Thymus (tissue), 11 donors: ENCODE results near the gene GFPT2. TPM values are rescaled to one million over a fixed set of nuclear protein-coding genes. Genes with fewer than 3 reads are reported as not detected.

ENCODE experiments used
- DNase-seq, 9 donors: peaks; one replicate each; pipeline ENCODE4 v3.0.0-alpha.2; 2013; ENCODE audit warnings: low spot score in 9 of 9, low read depth in 6 of 9, missing footprints in 1 of 9
- H3K27ac ChIP-seq, 2 donors: one replicate each; pipeline ENCODE4 v1.5.1; 2013; ENCODE audit warnings: control low read depth in 1 of 2, low read depth in 1 of 2, low read length in 1 of 2, mild to moderate bottlenecking in 1 of 2, moderate library complexity in 1 of 2
- H3K27me3 ChIP-seq, 2 donors: one replicate each; pipeline ENCODE4 v1.5.1; 2013; ENCODE audit warnings: low read length in 1 of 2; ENCODE audit not compliant: control insufficient read depth in 2 of 2, insufficient read depth in 1 of 2
- H3K36me3 ChIP-seq, 2 donors: one replicate each; pipeline ENCODE4 v1.5.1; 2013; ENCODE audit warnings: low read length in 1 of 2, mild to moderate bottlenecking in 1 of 2, moderate library complexity in 1 of 2; ENCODE audit not compliant: control insufficient read depth in 2 of 2, insufficient read depth in 2 of 2
- H3K4me1 ChIP-seq, 2 donors: one replicate each; pipeline ENCODE4 v1.5.1; 2013; ENCODE audit warnings: low read length in 2 of 2; ENCODE audit not compliant: control insufficient read depth in 2 of 2, insufficient read depth in 2 of 2
- H3K4me3 ChIP-seq, 2 donors: one replicate each; pipeline ENCODE4 v1.5.1; 2013; ENCODE audit warnings: low read length in 2 of 2, control low read depth in 1 of 2, mild to moderate bottlenecking in 1 of 2
- H3K9me3 ChIP-seq, 2 donors: one replicate each; pipeline ENCODE4 v1.5.1; 2013; ENCODE audit warnings: low read length in 1 of 2, mild to moderate bottlenecking in 1 of 2; ENCODE audit not compliant: control insufficient read depth in 2 of 2, insufficient read depth in 1 of 2
- WGBS: extraction: QIAGEN DNeasy Blood & Tissue Kit; methylation state at CpG from one replicate; pipeline ENCODE4 v1.1.7; 2013; 5-methylcytosine and 5-hydroxymethylcytosine counted together
- polyA plus RNA-seq: library from polyadenylated mRNA; stranded (reverse); fragments of 200-250 nt; gene quantifications from one replicate; pipeline ENCODE4 v1.2.3, GENCODE V29; 2013
- total RNA-seq: library from RNA; stranded (reverse); fragments of 120-200 nt; gene quantifications from one replicate; pipeline ENCODE4 v1.2.4, GENCODE V29; 2013
- donor health status: healthy.

Gene GFPT2
- total and polyA plus RNA-seq, 2 donors: 0.85 to 3.1 TPM

DNA sequence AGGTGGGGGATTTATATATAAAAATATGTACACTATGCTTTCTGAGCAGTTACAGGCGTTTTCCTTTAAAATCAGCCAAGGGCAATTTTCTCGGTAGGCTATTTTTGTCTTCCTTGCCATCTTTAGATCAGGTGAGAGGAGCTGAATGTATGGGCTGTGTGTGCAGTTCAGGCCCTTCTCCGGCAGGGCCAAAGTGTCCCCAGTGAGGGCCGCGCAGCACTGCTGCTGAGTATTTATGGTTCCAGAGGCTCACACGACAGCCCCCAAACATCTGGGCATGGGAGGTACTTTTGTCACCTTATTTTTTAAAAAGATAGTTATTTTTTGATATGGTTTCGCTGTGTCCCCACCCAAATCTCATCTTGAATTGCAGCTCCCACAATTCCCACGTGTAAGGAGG, 11.5 kb downstream of the GFPT2 start:
- no peak for DNase-seq
- no peaks in the 10 kb centered on the region for H3K9me3 ChIP-seq
- H3K27me3 ChIP-seq: peaks cover 0 to 48% of the 10 kb centered on the region in 2 donors
- no peak overlapping the region for H3K4me3 ChIP-seq
- H3K27ac ChIP-seq: no peak overlapping the region
- no peaks in the 10 kb centered on the region for H3K4me1 ChIP-seq
- H3K36me3 ChIP-seq: no peaks in the 10 kb centered on the region
- 92% methylated on average over 8 of the region's 8 CpGs for WGBS

DNA sequence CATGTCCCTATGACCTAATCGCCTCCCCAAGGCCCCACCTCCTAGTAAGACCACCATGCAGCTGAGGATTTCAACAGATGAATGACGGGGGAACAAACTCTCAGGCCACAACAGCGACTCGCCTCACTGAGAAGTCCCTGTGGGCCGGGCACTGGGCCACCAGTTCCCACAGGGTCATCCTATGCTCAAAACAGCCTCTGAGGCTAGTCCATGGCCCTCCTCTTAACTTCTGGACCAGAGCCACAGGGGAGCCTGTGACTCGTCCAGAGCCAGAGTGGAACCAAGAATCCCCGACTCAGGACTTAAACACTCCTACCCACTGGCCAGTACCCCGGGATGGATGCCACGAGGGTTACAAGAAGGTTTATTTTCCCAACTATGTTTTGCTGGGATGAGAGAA, 12.3 kb downstream of the GFPT2 start:
- DNase-seq: no peak
- no peak overlapping the region for H3K27ac ChIP-seq

DNA sequence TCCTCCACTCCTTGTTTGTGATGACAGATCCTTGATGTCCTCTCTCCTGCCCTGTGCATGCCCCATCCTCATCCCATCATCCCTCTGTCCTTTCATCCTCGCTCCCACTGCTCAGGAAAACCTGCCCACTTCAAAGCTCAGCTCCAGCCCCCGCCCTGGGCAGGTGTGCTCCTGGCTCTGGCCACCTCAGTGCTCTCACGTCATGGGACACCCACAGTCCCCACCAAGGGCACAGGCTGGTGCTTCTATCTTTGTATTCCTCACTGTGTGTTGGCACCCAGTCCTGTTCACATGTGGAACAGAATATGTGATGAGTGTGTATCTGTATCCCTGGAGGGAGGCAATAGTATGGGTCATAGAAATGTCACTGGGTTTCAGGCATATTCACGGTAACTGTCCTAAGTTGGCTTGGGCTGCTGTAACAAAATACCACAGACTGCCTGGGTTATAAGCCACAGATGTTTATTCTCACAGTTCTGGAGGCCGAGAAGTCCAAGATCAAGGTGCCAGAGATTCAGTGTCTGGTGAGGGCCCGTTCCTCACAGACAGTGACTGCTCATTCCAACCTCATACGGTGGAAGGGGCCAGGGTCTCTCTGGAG, 13.5 kb downstream of the GFPT2 start:
- Histone ChIP-seq H3K4me1 (no peaks in the 10 kb centered on the region), H3K4me3 (no peak overlapping the region), H3K36me3 (no peaks in the 10 kb centered on the region), H3K27ac (no peak overlapping the region), H3K27me3 (peaks cover 0 to 31% of the 10 kb centered on the region in 2 donors), H3K9me3 (no peaks in the 10 kb centered on the region)
- no peak for DNase-seq
- WGBS: 89% methylated on average over 7 of the region's 7 CpGs

More for the DNA sequence above, 12.3 kb downstream of the GFPT2 start:
- Histone ChIP-seq H3K36me3 (no peaks in the 10 kb centered on the region), H3K4me1 (no peaks in the 10 kb centered on the region), H3K9me3 (no peaks in the 10 kb centered on the region), H3K4me3 (no peak overlapping the region), H3K27me3 (peaks cover 0 to 42% of the 10 kb centered on the region in 2 donors)
- 95% methylated on average over 9 of the region's 9 CpGs for WGBS

DNA sequence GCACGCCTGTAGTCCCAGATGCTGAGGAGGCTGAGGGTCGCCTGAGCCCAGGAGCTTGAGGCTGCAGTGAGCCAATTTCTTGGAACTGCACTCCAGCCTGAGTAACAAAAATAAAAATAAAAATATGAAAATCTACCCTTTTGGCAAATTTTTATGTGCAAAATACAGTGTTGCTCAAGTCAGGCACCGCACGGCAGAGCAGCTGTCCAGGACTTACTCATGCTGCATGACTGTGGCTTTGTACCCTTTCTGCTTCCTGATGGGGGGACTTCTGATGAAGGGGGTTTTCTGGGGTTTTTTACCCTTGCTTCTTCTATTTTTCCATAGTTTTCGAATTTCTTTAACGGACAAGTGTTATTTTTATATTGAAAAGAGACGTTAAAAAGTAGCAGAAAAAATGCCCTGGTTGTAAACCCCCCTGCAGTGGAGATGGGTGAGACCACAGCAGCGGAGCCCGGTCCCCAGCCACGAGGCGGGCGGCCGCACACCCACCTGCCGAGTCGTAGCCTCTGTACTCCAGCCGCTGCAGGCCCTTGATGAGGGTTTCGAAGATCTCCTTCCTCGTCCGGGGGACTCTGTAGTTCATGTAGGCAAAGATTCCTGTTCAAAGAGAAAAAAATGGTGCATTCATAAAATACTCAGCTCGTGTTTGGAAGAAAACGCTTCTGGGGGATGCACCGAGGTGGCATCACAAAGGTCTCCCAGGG, 15.0 kb downstream of the GFPT2 start:
- Histone ChIP-seq H3K9me3 (no peaks in the 10 kb centered on the region), H3K27ac (peak overlapping the region in 1 of 2 donors; percentile 26), H3K4me1 (no peaks in the 10 kb centered on the region), H3K27me3 (peaks cover 0 to 23% of the 10 kb centered on the region in 2 donors), H3K36me3 (no peaks in the 10 kb centered on the region), H3K4me3 (no peak overlapping the region)
- DNase-seq: no peak
- 92% methylated on average over 22 of the region's 22 CpGs for WGBS

DNA sequence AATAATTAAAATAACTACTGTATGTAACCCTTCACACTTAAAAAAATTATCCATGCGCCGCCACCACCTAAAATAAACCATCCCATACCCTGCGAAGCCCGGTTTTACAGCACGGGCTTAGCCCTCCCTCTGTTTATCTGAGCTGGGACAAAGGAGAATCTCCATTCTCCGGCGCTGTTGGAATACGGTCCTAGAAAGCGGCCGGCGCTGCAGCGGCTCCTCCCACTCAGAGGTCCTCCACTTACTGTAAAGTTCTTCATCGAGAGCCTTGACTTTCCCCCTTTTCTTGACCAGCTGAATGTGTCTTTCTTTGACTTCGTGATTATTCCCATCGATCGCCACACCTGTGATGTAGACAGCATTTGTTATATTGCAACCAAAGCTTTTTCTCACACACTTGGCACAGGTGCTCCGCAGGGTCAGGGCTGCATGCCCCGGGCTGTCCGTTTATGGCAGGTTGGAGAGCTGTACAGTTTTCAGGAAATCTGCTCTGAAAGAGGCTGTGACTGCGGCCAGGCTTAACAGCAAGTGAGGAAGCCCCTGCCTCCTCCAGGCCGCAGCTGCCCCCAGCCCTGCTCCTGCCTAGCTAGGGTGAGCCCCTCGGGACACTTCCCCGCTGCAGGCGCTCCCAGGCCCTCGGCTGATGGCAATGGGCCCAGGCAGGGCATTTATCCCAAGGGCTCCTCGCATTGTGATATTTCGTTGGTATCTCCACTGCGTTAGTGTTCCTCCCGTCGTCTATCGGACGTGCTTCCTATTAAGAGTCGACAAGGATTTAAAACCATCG, 16.7 kb downstream of the GFPT2 start:
- no peaks in the 10 kb centered on the region for H3K36me3 ChIP-seq
- H3K27me3 ChIP-seq: peaks cover 3 to 24% of the 10 kb centered on the region in 2 donors
- no peak overlapping the region for H3K27ac ChIP-seq
- WGBS: 96% methylated on average over 34 of the region's 34 CpGs
- H3K4me3 ChIP-seq: no peak overlapping the region
- no peak for DNase-seq
- H3K4me1 ChIP-seq: no peaks in the 10 kb centered on the region
- no peaks in the 10 kb centered on the region for H3K9me3 ChIP-seq

DNA sequence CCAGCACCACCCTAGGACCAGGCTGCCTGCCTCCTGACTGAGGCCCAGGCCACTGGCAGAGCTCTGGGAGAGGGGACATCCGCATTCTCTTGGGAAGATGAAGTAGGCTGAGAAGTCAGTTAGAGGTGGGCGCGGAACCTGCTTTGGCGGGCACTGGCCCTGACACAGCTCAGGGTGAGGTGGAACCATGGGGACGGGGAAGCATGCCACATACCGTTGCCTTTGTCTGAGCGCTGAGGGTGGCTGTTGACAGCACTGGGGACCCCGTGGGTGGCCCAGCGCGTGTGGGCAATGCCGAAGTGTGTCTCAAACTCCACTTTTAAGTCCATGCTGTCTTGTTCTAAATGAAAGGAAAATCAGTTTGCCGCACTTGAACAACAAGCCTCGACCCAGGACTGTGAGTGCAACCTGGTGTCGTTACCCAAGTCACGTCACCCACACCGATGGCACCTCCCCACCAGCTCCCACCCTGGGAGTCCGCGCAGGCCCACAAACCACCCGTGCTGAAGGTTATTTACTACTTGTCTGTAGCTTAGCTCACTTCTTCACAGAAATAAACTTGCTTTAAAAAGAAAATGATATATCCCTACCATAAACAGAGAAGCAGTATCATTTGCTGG, 17.4 kb downstream of the GFPT2 start:
- H3K4me3 ChIP-seq: no peak overlapping the region
- H3K27ac ChIP-seq: no peak overlapping the region
- no peaks in the 10 kb centered on the region for H3K9me3 ChIP-seq
- DNase-seq: no peak
- H3K36me3 ChIP-seq: no peaks in the 10 kb centered on the region
- H3K4me1 ChIP-seq: no peaks in the 10 kb centered on the region
- WGBS: 95% methylated on average over 19 of the region's 19 CpGs
- H3K27me3 ChIP-seq: peaks cover 3 to 28% of the 10 kb centered on the region in 2 donors

DNA sequence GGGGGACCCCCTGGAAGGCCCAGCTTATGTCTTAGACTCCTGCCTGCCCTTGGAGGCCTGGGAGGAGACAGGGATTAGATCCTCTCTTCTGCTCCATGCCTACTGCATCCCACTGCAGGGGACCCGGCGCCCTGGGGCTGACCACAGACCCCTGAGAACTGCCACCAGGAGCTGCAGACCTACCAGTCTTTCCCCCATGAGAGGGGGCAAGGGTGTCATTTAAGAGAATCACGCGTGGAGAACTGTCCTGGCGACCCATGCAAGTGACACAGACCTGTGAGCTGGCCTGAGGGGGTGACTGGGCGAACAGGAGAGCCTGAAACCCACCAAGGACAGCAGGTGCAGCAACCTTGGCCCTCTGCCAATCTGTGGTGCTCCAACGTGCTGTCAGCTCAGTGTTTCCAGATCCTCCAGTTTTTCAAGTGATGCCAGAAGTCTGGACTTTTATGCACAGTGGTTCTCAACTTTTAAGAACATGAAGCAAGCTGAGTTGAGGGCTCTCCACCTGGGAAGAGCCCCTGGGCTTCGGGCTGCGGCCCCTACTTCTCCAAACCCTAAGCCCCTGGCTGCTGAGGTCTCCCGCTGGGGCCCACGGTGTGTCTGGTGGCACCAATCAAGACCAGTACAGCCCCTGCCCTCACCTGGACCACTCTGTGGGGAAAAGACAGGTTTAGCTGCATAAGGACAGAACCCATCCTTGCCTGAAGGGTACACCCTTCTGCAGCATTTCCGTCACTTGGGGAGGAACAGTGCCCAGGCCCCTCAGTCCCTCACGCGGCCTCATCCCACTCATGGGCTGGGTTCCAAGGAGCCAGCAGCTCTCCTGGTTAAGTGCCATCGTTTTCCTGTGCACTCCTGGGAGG, 18.2 kb downstream of the GFPT2 start:
- Histone ChIP-seq H3K4me3 (no peak overlapping the region), H3K27me3 (peaks cover 3 to 30% of the 10 kb centered on the region in 2 donors), H3K27ac (no peak overlapping the region), H3K9me3 (no peaks in the 10 kb centered on the region), H3K4me1 (no peaks in the 10 kb centered on the region), H3K36me3 (no peaks in the 10 kb centered on the region)
- no peak for DNase-seq
- 88% methylated on average over 15 of the region's 15 CpGs for WGBS

DNA sequence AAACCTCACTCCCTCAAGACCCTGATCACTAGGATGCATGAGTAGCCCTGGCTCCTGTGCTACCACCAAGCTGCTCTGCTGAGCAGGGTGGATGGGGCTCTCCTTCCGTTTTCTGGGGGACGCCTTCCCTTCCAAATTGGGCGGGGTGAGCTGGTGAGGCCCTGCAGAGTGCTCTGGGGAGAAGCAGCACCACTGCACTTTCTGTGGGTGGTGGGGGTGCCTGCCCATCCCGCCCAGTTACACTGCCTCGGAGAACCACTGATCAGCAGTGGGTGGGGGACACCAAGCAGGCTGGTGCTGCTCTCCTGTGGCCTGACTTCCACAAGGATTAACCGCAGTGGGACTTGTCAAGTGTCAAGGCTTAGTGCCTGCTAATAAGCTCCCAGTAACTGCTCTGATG, 19.0 kb downstream of the GFPT2 start:
- H3K27ac ChIP-seq: no peak overlapping the region
- H3K4me1 ChIP-seq: no peaks in the 10 kb centered on the region
- no peak for DNase-seq
- no peak overlapping the region for H3K4me3 ChIP-seq
- no peaks in the 10 kb centered on the region for H3K9me3 ChIP-seq
- peaks cover 3 to 30% of the 10 kb centered on the region in 2 donors for H3K27me3 ChIP-seq
- WGBS: 94% methylated on average over 6 of the region's 6 CpGs
- H3K36me3 ChIP-seq: no peaks in the 10 kb centered on the region
